Endothelial cell of umbilical vein (primary cell): ENCODE results near the gene HOXB7. TPM values are rescaled to one million over a fixed set of nuclear protein-coding genes. Genes with fewer than 3 reads are reported as not detected.

ENCODE experiments used
- BruUV-seq: library from RNA; stranded (reverse); fragments of 400-500 nt; replicated peaks from 2 replicates; lab custom pipeline; 2021; lab: Mats Ljungman, UMichigan
- CTCF ChIA-PET: fragments of 300-600, 350-600 bp; sonication (Branson Sonifier 250); formaldehyde crosslinking; loops from one replicate; lab custom pipeline; 2021; ENCODE audit warnings: antibody characterized with exemption, inconsistent platforms; lab: Charles Lee
- POLR2A ChIA-PET: fragments of 300-600, 350-600 bp; sonication (Branson Sonifier 250); formaldehyde crosslinking; loops from one replicate; lab custom pipeline; 2021; ENCODE audit warnings: antibody characterized with exemption, inconsistent platforms; lab: Charles Lee
- DNase-seq: peaks from one replicate; pipeline ENCODE4 v3.0.0-alpha.2; 2011; ENCODE audit warnings: low read depth, low spot score
- FAIRE-seq: peaks from 2 replicates; lab custom pipeline; 2011; peaks lifted over from hg19 to GRCh38; lab: Jason Lieb, UNC
- H2AFZ ChIP-seq: 2 replicates; pipeline ENCODE4 v1.6.0; 2012; ENCODE audit warnings: low read depth, low read length, control low read depth, inconsistent platforms
- H3K27ac ChIP-seq: 2 replicates; pipeline ENCODE4 v1.5.1; 2011; ENCODE audit warnings: low read depth, mild to moderate bottlenecking, control low read depth, low read length, moderate library complexity; ENCODE audit not compliant: insufficient read depth
- H3K27me3 ChIP-seq, 2 experiments: 2 replicates each; pipeline versions ENCODE4 v1.6.0 to v1.6.1; 2011; ENCODE audit warnings: low read length in 2 of 2, mixed read lengths in 1 of 2; ENCODE audit not compliant: control insufficient read depth in 2 of 2, insufficient read depth in 2 of 2
- H3K36me3 ChIP-seq, 2 experiments: 2 replicates in 1 of 2; 3 replicates in 1 of 2; pipeline ENCODE4 v1.5.1; 2011; ENCODE audit warnings: low read length in 2 of 2, mild to moderate bottlenecking in 1 of 2, moderate library complexity in 1 of 2; ENCODE audit not compliant: control insufficient read depth in 2 of 2, insufficient read depth in 2 of 2; ENCODE audit errors: extremely low read depth in 1 of 2
- H3K4me1 ChIP-seq: 3 replicates; pipeline ENCODE4 v1.5.1; 2011; ENCODE audit warnings: mild to moderate bottlenecking, low read length; ENCODE audit not compliant: control insufficient read depth, insufficient read depth; ENCODE audit errors: extremely low read depth
- H3K4me2 ChIP-seq: 2 replicates; pipeline ENCODE4 v1.6.1; 2011; ENCODE audit warnings: low read length, control low read depth, mixed read lengths; ENCODE audit not compliant: insufficient read depth
- H3K4me3 ChIP-seq, 3 experiments: fragments of 200-600 bp in 1 of 3; sonication (generic), shearing (Covaris generic) in 1 of 3; replicated peaks in 1 of 3; 2 replicates each; pipeline ENCODE4 v1.5.1; 2011 to 2016; ENCODE audit warnings: control low read depth in 3 of 3, low read length in 3 of 3, mild to moderate bottlenecking in 2 of 3, inconsistent platforms in 1 of 3, low read depth in 1 of 3, moderate library complexity in 1 of 3; ENCODE audit not compliant: insufficient read depth in 1 of 3
- H3K79me2 ChIP-seq: 2 replicates; pipeline ENCODE4 v1.6.0; 2012; ENCODE audit warnings: low read length, inconsistent platforms; ENCODE audit not compliant: control insufficient read depth, insufficient read depth
- H3K9ac ChIP-seq: replicated peaks from 2 replicates; pipeline ENCODE3; 2011; ENCODE audit warnings: low read length, control low read depth; ENCODE audit not compliant: insufficient read depth; ENCODE audit errors: extremely low read depth
- H3K9me1 ChIP-seq: replicated peaks from 3 replicates; pipeline ENCODE4 v1.6.0; 2011; ENCODE audit warnings: mild to moderate bottlenecking, low read length; ENCODE audit not compliant: control insufficient read depth, insufficient read depth; ENCODE audit errors: extremely low read depth
- H3K9me3 ChIP-seq: replicated peaks from 2 replicates; pipeline ENCODE4 v1.5.1; 2012; ENCODE audit warnings: low read length, inconsistent platforms; ENCODE audit not compliant: control insufficient read depth, insufficient read depth
- H4K20me1 ChIP-seq: replicated peaks from 2 replicates; pipeline ENCODE3; 2011; ENCODE audit warnings: mild to moderate bottlenecking, low read length; ENCODE audit not compliant: control insufficient read depth, insufficient read depth; ENCODE audit errors: extremely low read depth
- CTCF ChIP-seq, 2 donors: IDR thresholded peaks; 1 replicate in 1 of 2; 2 replicates in 1 of 2; pipeline ENCODE4 v1.5.1; 2011; ENCODE audit warnings: low read length in 2 of 2, mild to moderate bottlenecking in 2 of 2, moderate library complexity in 2 of 2, control low read depth in 1 of 2, inconsistent platforms in 1 of 2, low read depth in 1 of 2; ENCODE audit not compliant: insufficient read depth in 1 of 2; ENCODE audit errors: extremely low read depth in 1 of 2
- EZH2 ChIP-seq: IDR thresholded peaks from 2 replicates; pipeline ENCODE4 v1.6.1; 2012; ENCODE audit warnings: borderline replicate concordance, low read depth, mild to moderate bottlenecking, moderate library complexity, low read length, inconsistent platforms; ENCODE audit not compliant: severe bottlenecking
- FOS ChIP-seq: IDR thresholded peaks from 2 replicates; pipeline ENCODE4 v1.6.1; 2011; ENCODE audit warnings: mild to moderate bottlenecking, low read length, moderate library complexity, borderline replicate concordance; ENCODE audit not compliant: insufficient read depth
- GATA2 ChIP-seq: IDR thresholded peaks from 2 replicates; pipeline ENCODE4 v1.7.0; 2011; ENCODE audit warnings: low read depth, mild to moderate bottlenecking, moderate library complexity, mixed read lengths, low read length; ENCODE audit not compliant: insufficient read length, insufficient read depth
- JUN ChIP-seq: IDR thresholded peaks from 2 replicates; pipeline ENCODE4 v1.6.1; 2011; ENCODE audit warnings: borderline replicate concordance, low read depth; ENCODE audit not compliant: insufficient read length, insufficient read depth
- MYC ChIP-seq: IDR thresholded peaks from one replicate; pipeline ENCODE4 v1.6.1; 2011; ENCODE audit warnings: mild to moderate bottlenecking, low read depth, low read length
- POLR2A ChIP-seq: IDR thresholded peaks from 2 replicates; pipeline ENCODE4 v1.6.1; 2012; ENCODE audit warnings: low read depth, mild to moderate bottlenecking, control low read depth, low read length
- POLR2AphosphoS5 ChIP-seq: IDR thresholded peaks from 2 replicates; pipeline ENCODE4 v1.6.1; 2012; ENCODE audit warnings: low read depth, mild to moderate bottlenecking, control low read depth, low read length, moderate library complexity; ENCODE audit not compliant: insufficient read depth
- dilution Hi-C: fragments of 300-500 bp; cut with MboI; formaldehyde crosslinking; loops from one replicate; pipeline ENCODE4 v1.15.0; 2019; ENCODE audit warnings: low sequenced_read_pairs; ENCODE audit not compliant: extremely low pct_ligation_motif_present
- intact Hi-C: fragments of 100-400 bp; cut with micrococcal nuclease; formaldehyde crosslinking; loops from one replicate; pipeline ENCODE4 v1.10.0; 2022
- polyA plus RNA-seq, 4 experiments: library from polyadenylated mRNA; depleted of rRNA in 3 of 4; stranded (reverse) in 3 of 4; unstranded in 1 of 4; fragments of >200 nt; gene quantifications; 2 replicates each; pipeline versions ENCODE4 v1.2.1 to v1.2.3, GENCODE V29; 2011 to 2012; ENCODE audit warnings: missing spikeins in 1 of 4
- total RNA-seq: library from RNA; stranded (reverse); gene quantifications from 2 replicates; pipeline ENCODE4 v1.2.3, GENCODE V29; 2021
- TF ChIP-seq, protein P1 (sequence below): IDR thresholded peaks from 2 replicates; pipeline ENCODE4 v1.6.1; 2011; ENCODE audit not compliant: insufficient read depth, insufficient read length

The HOXB7 gene
- total and polyA plus RNA-seq, 2 donors (not counting 3 experiments of a cell fraction or from before 2014, with no cell fraction given) = 23.5 to 24.5 TPM

- CTCF ChIA-PET = interaction anchor here (0.6 to 6.3 kb wide), 11 partner anchors 9 to 571 kb away, joined by 3 to 45 read pairs (median 5); no protein-coding TSS in a partner anchor
- Histone ChIP-seq H3K9me3 (no peaks in the 10 kb centered on the region), H2AFZ (no peak overlapping the region), H3K9ac (no peak overlapping the region), H3K4me1 (peaks cover 27% of the 10 kb centered on the region), H3K36me3 (no peaks in the 10 kb centered on the region), H3K27me3 (peaks cover 65 to 88% of the 10 kb centered on the region in 2 experiments), H3K4me3 (no peak overlapping the region), H4K20me1 (no peaks in the 10 kb centered on the region), H3K79me2 (no peaks in the 10 kb centered on the region), H3K27ac (no peak overlapping the region), H3K9me1 (no peaks in the 10 kb centered on the region), H3K4me2 (no peak overlapping the region)
- no TSS peak for BruUV-seq
- TF ChIP-seq JUN (no peak), EZH2 (no peak), FOS (no peak), GATA2 (no peak), MYC (no peak), POLR2A (no peak), POLR2AphosphoS5 (no peak), CTCF (IDR thresholded peaks at IDR 0.05; ENCODE audit: extremely low read depth in 1 of 2, insufficient read depth in 1 of 2, low read depth in 1 of 2, low read length in 2 of 2) (no peak)
- TF ChIP-seq, protein P1, sequence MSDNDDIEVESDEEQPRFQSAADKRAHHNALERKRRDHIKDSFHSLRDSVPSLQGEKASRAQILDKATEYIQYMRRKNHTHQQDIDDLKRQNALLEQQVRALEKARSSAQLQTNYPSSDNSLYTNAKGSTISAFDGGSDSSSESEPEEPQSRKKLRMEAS = no peak
- DNase-seq (no peak), FAIRE-seq (no peak)
- POLR2A ChIA-PET = no interaction called here
- dilution Hi-C loops (no loop called here), intact Hi-C loops (no loop called here)
Observed at GRCh38 chr17:48621410-48622392, 10.9 kb upstream of the HOXB7 start.
